ACC112 (cell line): ENCODE measurements around the gene PLAC8.
"Not testable (repeated sequence)": the region's sequence is repeated elsewhere in the genome, so short reads cannot be mapped to it uniquely, and the experiment has no call there.

Source experiments
- H2AFZ ChIP-seq: fragments of 200-600 bp; sonication (generic); one replicate; pipeline ENCODE4 v1.6.0; 2017; ENCODE audit warnings: antibody characterized with exemption, low read length; ENCODE audit not compliant: unreplicated experiment
- H3K27ac ChIP-seq: fragments of 200-600 bp; sonication (generic); 2 replicates; pipeline ENCODE4 v1.5.1; 2014; ENCODE audit warnings: low read depth, mild to moderate bottlenecking, antibody characterized with exemption, low read length, moderate library complexity
- H3K27me3 ChIP-seq: fragments of 200-600 bp; sonication (generic); 2 replicates; pipeline ENCODE4 v1.6.1; 2014; ENCODE audit warnings: mild to moderate bottlenecking, antibody characterized with exemption, low read length, moderate library complexity, mixed read lengths; ENCODE audit not compliant: insufficient read depth
- H3K36me3 ChIP-seq: fragments of 200-600 bp; sonication (generic); 2 replicates; pipeline ENCODE4 v1.6.1; 2016; ENCODE audit warnings: mild to moderate bottlenecking, antibody characterized with exemption, low read length, moderate library complexity, mixed read lengths; ENCODE audit not compliant: insufficient read depth
- H3K4me1 ChIP-seq: fragments of 200-600 bp; sonication (generic); one replicate; pipeline ENCODE4 v1.6.1; 2016; ENCODE audit warnings: low read length, mixed read lengths; ENCODE audit not compliant: insufficient read depth, unreplicated experiment, control insufficient read depth
- H3K4me3 ChIP-seq: fragments of 200-600 bp; sonication (generic); 2 replicates; pipeline ENCODE4 v1.5.1; 2014; ENCODE audit warnings: mild to moderate bottlenecking, low read depth, low read length
- H3K79me2 ChIP-seq: fragments of 200-600 bp; sonication (generic); one replicate; pipeline ENCODE4 v1.6.0; 2016; ENCODE audit warnings: low read length; ENCODE audit not compliant: control insufficient read depth, unreplicated experiment, insufficient read depth

The PLAC8 gene

DNA sequence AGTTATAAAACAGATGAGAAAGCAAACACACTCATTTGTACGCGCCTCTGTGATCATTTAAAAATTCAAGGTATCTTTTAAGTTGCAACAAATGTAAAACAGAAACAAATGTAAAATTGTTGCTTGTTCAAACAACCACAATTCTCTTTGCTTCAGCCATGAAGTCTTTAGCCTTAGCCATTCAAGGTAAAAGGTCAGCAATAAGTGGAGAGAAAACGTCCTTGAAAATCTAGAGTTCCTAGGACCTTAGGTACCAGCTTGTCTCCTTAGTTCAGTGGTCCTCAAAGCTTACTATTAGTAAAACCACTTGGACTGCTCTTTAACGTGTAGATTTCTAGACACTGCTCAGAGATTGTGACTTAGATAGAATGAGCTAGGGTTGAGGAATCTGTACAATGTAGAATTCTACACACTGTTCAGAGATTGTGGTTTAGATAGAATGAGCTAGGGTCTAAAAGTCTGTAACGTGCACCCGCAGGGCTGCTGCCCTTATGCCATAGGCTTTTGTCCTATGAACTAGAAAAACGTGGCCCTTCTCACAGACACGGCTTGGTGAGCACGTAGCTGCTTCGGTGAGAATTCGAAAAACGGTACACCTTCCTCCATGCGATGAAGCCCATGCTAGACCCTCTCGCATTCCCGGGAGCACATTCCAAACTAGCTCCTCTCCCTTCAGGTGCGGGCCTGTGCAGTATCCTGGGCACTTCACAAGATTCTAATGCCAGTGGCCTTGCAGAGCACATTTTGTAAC lies 1.7 kb downstream of the PLAC8 start:
- Histone ChIP-seq H3K36me3 (no peaks in the 10 kb centered on the region), H3K27me3 (no peaks in the 10 kb centered on the region), H2AFZ (peak overlapping the region; percentile 3), H3K4me1 (peaks cover 18% of the 10 kb centered on the region), H3K4me3 (no peak overlapping the region), H3K79me2 (no peaks in the 10 kb centered on the region), H3K27ac (no peak overlapping the region)

DNA sequence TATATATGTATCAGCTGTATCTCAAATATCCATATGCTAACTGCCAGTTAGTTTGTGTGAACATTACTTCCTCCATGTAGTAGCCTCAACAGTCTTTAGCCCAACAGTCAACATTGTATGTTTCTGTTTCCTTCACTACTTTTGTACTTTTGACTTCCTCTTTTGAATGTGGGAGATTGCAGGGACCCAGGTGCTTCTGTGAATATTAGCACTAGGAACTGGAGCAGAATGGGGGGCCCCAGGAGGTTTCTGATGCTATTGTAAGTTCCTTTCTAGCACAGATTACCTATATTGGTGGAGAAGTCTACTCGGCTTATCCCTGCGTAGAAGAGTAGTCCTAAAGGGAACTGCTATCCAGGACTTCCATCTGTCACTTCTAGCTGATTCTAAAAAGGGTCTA lies 2.3 kb downstream of the PLAC8 start:
- Histone ChIP-seq H2AFZ (peak overlapping the region; percentile 3), H3K4me3 (no peak overlapping the region), H3K27ac (no peak overlapping the region), H3K4me1 (peaks cover 18% of the 10 kb centered on the region), H3K79me2 (no peaks in the 10 kb centered on the region), H3K36me3 (no peaks in the 10 kb centered on the region), H3K27me3 (no peaks in the 10 kb centered on the region)

DNA sequence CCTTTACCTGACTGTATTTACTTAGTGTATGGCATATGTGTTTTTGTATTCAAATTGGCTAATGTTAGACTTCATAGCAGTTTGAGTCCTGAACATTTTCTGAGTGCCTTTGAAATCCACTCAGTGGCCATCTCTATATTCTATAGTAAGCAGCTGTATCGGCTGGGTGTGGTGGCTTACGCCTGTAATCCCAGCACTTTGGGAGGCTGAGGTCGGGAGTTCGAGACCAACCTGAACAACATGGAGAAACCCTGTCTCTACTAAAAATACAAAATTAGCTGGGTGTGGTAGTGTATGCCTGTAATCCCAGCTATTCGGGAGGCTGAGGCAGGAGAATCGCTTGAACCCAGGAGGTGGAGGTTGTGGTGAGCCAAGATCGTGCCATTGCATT lies 2.8 kb downstream of the PLAC8 start:
- H3K27ac ChIP-seq, H3K79me2 ChIP-seq, H3K4me3 ChIP-seq, H2AFZ ChIP-seq, H3K27me3 ChIP-seq, H3K36me3 ChIP-seq: not testable (repeated sequence)
- peaks cover 18% of the 10 kb centered on the region for H3K4me1 ChIP-seq

DNA sequence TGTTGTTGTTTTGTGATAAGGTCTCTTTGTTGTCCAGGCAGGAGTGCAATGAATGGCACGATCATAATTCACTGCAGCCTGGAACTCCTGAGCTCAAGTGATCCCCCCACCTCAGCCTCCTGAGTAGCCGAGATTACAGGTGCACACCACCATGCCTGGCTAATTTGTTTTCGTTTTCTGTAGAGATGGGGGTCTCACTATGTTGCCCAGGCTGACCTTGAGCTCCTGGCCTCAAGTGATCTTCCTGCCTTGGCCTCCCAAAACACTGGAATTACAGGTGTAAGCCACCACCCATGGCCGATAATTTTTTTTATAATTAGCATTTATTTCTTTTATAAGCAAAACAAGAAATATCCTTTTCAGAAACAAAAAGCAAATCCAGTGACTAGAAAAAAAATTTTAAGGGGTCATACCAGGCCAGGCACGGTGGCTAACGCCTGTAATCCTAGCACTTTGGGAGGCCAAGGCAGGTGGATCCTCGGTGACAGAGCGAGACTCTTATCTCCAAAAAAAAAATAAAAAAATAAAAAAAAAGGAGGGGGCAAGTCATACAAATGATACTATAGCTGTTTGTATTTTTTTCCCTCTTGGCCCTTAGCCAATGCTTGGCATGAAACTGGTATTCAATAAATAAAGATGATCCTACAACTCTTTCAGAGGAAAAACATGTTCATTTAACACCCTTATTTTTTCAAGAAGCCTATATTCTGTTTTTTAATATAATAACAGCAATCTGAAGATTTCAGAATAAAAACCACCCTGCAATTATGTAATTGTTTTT lies 3.4 kb downstream of the PLAC8 start:
- H3K27me3 ChIP-seq = no peaks in the 10 kb centered on the region
- peaks cover 18% of the 10 kb centered on the region for H3K4me1 ChIP-seq
- no peaks in the 10 kb centered on the region for H3K79me2 ChIP-seq
- H3K4me3 ChIP-seq = peak overlapping the region; percentile 81
- peak overlapping the region; percentile 99 for H2AFZ ChIP-seq
- H3K36me3 ChIP-seq = no peaks in the 10 kb centered on the region
- H3K27ac ChIP-seq = no peak overlapping the region

DNA sequence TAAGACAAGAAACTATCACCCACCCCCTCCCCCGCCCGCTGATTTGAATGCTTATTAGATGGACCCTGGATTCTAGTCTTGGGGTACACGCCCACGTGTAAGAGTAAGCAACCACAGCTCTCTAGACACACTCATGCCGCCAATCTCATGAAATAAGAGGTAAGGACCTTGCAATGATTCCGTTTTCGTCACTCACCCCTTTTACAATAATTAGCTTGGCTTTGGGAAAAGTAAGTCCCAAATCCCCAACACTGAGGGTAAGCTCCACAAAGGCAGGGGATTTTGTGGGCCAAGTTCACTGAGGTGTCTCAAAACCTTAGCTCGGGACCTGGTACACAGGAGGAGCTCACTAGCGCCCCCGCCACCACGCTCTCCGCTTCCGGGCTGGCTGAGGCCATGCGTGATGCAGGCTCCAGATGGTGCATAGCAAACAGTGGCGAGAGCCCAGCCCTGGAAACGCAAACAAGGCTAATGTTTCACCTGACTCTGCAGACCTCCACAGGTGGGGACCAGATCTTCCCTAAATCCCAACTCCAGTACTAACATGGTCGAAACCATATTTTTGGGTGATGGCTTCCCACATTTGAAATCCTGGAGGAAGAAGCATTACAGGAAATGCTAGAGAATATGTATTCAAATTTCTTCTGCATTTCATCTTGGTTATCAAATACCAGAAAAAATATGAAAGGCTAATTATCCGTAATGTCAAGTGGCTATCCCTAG lies 4.1 kb downstream of the PLAC8 start:
- Histone ChIP-seq H3K79me2 (no peaks in the 10 kb centered on the region), H3K27ac (peak overlapping the region; percentile 22), H3K4me1 (peaks cover 15% of the 10 kb centered on the region), H3K36me3 (no peaks in the 10 kb centered on the region), H3K27me3 (no peaks in the 10 kb centered on the region), H3K4me3 (peak overlapping the region; percentile 81), H2AFZ (peak overlapping the region; percentile 99)

DNA sequence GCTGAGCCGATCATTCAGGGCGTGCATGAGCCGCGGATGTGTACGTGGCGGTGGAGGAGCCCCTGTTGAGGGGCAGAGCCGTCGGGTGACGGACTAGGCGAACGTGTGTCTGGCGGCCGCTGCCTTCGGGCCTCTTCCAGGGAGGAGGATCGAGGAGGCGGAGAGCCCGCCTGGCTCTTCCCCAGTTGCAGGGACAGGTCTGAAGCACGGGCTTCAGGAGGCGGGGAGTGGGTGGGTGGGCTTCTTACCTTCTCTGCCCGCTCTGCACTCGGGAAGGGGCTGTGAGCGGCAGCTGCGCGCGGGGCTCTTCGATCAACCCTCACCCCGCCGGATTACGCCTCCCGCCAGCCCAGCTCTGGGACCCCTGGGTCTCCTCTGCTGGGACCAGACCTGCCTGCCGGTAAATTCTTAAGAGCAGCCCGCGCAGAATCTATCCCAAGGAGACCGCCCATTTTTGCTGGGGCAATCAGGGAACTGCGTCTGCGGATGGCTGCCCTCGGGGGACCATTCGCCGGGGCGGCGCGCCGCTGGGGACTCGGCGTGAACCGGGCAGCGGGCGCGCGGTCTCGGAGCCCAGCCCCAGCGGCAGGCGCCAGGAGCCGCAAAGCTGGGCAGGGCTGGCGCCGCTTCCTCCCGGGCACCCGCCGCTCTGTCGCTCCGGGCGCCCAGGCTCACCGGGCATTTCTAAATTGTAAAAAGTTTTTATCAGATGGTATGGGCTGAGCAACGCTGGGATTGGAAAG lies 4.9 kb downstream of the PLAC8 start:
- H2AFZ ChIP-seq = peak overlapping the region; percentile 99
- H3K4me3 ChIP-seq = peak overlapping the region; percentile 81
- H3K36me3 ChIP-seq = no peaks in the 10 kb centered on the region
- peaks cover 8% of the 10 kb centered on the region for H3K4me1 ChIP-seq
- H3K79me2 ChIP-seq = no peaks in the 10 kb centered on the region
- H3K27ac ChIP-seq = peak overlapping the region; percentile 22; the same call in 1 of the 2 replicates
- H3K27me3 ChIP-seq = no peaks in the 10 kb centered on the region

DNA sequence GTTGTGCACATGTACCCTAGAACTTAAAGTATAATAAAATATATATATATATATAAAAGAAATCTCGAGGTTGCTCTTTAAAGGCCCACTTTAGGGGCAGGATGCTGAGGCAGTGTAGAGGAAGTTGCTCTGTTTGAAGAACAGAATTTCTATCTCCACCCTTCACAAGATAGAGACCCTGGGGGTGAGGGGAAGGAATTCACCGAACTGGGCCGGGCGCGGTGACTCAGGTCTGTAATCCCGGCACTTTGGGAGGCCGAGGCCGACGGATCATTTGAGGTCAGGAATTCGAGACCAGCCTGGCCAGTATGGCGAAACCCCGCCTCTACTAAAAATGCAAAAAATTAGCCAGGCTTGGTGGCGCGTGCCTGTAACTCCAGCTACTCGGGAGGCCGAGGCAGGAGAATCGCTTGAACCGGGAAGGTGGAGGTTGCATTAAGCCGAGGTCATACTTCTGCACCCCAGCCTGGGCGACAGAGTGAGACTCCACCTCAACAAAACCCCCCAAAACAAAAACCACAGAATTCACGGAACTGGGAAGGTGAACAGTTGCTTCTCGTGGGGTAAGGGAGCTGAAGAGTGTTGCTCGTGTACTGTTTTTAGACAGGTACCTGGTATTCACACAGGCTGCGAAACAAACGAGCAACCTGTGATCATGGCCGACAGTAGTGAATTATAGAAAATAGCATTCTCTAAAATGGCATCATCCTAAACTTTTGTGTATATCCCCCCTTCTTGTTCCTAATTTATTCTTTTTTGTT lies 6.2 kb downstream of the PLAC8 start:
- Histone ChIP-seq H3K4me1 (peaks cover 3% of the 10 kb centered on the region), H2AFZ (no peak overlapping the region), H3K36me3 (no peaks in the 10 kb centered on the region), H3K79me2 (no peaks in the 10 kb centered on the region), H3K4me3 (no peak overlapping the region), H3K27me3 (no peaks in the 10 kb centered on the region), H3K27ac (no peak overlapping the region)

DNA sequence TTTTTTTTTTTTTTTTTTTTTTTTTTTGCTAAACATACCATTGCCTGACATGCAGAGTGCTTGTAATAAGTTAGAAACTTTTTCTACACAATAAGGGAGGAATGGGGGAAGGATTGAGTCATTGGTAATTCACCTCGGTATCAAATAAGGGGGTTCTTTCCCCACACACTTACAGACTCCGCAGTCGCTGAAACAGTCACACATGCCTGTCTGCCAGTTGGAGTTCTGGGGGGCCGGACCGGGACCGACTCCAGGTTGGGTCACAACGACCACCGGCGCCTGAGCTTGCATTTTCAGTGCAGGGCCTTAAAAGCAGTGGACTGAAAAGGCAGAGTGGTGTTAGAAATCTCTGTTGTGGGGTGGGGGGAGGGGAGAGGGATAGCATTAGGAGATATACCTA lies 6.9 kb downstream of the PLAC8 start:
- no peak overlapping the region for H3K4me3 ChIP-seq
- peaks cover 3% of the 10 kb centered on the region for H3K4me1 ChIP-seq
- H3K79me2 ChIP-seq = no peaks in the 10 kb centered on the region
- H3K36me3 ChIP-seq = no peaks in the 10 kb centered on the region
- H3K27ac ChIP-seq = no peak overlapping the region
- H3K27me3 ChIP-seq = no peaks in the 10 kb centered on the region
- H2AFZ ChIP-seq = no peak overlapping the region

DNA sequence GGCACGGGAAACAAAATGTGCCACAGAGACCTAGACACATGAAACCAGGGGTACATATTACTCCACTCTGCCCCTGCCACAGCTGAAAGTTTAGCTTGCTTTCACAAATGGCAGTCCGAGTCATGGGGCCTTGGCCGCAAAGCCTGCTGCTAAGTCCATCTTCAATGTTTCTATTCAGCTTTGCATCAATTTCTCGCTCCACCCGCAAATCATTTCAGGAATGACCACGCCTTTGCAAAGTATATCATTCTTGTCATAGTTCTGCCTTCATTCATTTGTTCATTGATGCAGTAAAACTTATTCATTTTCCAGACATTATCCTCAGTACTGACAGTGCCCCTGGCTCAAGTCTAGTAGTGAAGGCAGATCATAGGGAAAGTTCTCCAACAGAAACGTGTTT lies 9.5 kb downstream of the PLAC8 start:
- H3K4me3 ChIP-seq = no peak overlapping the region
- H3K27ac ChIP-seq = no peak overlapping the region
- H3K4me1 ChIP-seq = no peaks in the 10 kb centered on the region
- no peaks in the 10 kb centered on the region for H3K27me3 ChIP-seq
- no peaks in the 10 kb centered on the region for H3K36me3 ChIP-seq
- H2AFZ ChIP-seq = no peak overlapping the region
- H3K79me2 ChIP-seq = no peaks in the 10 kb centered on the region

DNA sequence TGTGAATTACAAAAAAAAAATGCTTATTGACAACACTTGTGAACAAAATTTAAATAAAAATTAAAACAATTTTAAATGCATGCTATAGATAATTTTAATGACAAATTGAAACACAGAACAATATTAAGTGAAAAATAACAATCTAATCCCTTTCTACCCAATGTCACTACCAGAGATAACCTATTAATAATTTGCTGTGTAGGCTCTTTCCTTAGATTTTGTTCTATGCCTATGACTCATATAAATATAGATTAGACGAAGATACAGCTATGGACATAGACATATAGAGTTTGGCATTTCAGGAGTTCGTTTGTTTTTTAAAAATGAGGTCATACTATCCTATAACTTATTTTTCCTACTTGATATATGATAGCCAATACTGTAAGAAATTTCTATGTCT lies 18.1 kb downstream of the PLAC8 start:
- H2AFZ ChIP-seq = no peak overlapping the region
- H3K4me3 ChIP-seq = no peak overlapping the region
- H3K79me2 ChIP-seq = no peaks in the 10 kb centered on the region
- H3K27me3 ChIP-seq = no peaks in the 10 kb centered on the region
- H3K4me1 ChIP-seq = no peaks in the 10 kb centered on the region
- no peak overlapping the region for H3K27ac ChIP-seq
- no peaks in the 10 kb centered on the region for H3K36me3 ChIP-seq
